Stomach (tissue), 9 donors: ENCODE measurements around the gene ADAMTSL3. TPM values are rescaled to one million over a fixed set of nuclear protein-coding genes. Genes with fewer than 3 reads are reported as not detected.
A peak's percentile ranks its signal among the peaks of the same experiment; 100 is the strongest.

Source experiments
- DNase-seq, 2 donors: peaks; one replicate each; pipeline versions ENCODE4 v3.0.0 to v3.0.0-alpha.2; 2013 to 2019
- H3K27ac ChIP-seq, 5 donors: fragments of 200-600 bp in 4 of 5; sonication (generic) in 4 of 5; one replicate each; pipeline ENCODE4 v1.5.1; 2013 to 2019; ENCODE audit warnings: mild to moderate bottlenecking in 1 of 5, moderate library complexity in 1 of 5
- H3K27me3 ChIP-seq, 3 donors: fragments of 200-600 bp; sonication (generic); one replicate each; pipeline ENCODE4 v1.5.1; 2017 to 2019; ENCODE audit warnings: mixed run types in 1 of 3
- H3K36me3 ChIP-seq, 4 donors: fragments of 200-600 bp; sonication (generic); 1 replicate in 3 of 4; 2 replicates in 1 of 4; pipeline ENCODE4 v1.5.1; 2016 to 2019
- H3K4me1 ChIP-seq, 4 donors: fragments of 200-600 bp; sonication (generic); one replicate each; pipeline ENCODE4 v1.5.1; 2016 to 2019
- H3K4me3 ChIP-seq, 4 donors: fragments of 200-600 bp; sonication (generic) in 3 of 4; one replicate each; pipeline ENCODE4 v1.5.1; 2016 to 2019; ENCODE audit warnings: mild to moderate bottlenecking in 1 of 4
- H3K9me3 ChIP-seq, 4 donors: fragments of 200-600 bp; sonication (generic); one replicate each; pipeline ENCODE4 v1.5.1; 2016 to 2019
- CTCF ChIP-seq, 7 experiments: fragments of 450-650 bp in 4 of 7; fragments of 200-600 bp in 3 of 7; sonication (generic) in 3 of 7; IDR thresholded peaks; one replicate each; pipeline ENCODE4 v1.5.1; 2016 to 2019; ENCODE audit warnings: antibody characterized with exemption in 7 of 7, control low read depth in 2 of 7, mild to moderate bottlenecking in 1 of 7
- EP300 ChIP-seq: sonication (generic); formaldehyde crosslinking; IDR thresholded peaks from one replicate; pipeline ENCODE4 v1.6.1; 2017; ENCODE audit warnings: antibody characterized with exemption
- POLR2A ChIP-seq, 4 donors: fragments of 450-650 bp; IDR thresholded peaks; one replicate each; pipeline ENCODE4 v1.6.1; 2016; ENCODE audit warnings: antibody characterized with exemption in 4 of 4, control low read depth in 2 of 4, mild to moderate bottlenecking in 1 of 4, moderate library complexity in 1 of 4
- POLR2AphosphoS5 ChIP-seq, 3 donors: sonication (generic); formaldehyde crosslinking; IDR thresholded peaks; one replicate each; pipeline ENCODE4 v1.6.1; 2016; ENCODE audit warnings: antibody characterized with exemption in 3 of 3
- WGBS, 5 donors: extraction: QIAGEN DNeasy Blood & Tissue Kit in 3 of 5; methylation state at CpG; one replicate each; pipeline versions ENCODE4 v1.1.5 to v1.1.7; 2013 to 2018; 5-methylcytosine and 5-hydroxymethylcytosine counted together
- intact Hi-C: fragments of 100-400 bp; cut with DNase I; formaldehyde crosslinking; loops from one replicate; pipeline ENCODE4 v1.15.1; 2023; ENCODE audit warnings: low total_unique reads
- polyA plus RNA-seq, 3 donors: library from polyadenylated mRNA; stranded (reverse); fragments of 200-250 nt; gene quantifications; one replicate each; pipeline ENCODE4 v1.2.3, GENCODE V29; 2013
- total RNA-seq, 5 donors: library from RNA; depleted of rRNA; stranded (reverse); fragments of >200 nt; gene quantifications; one replicate each; pipeline versions ENCODE4 v1.1.0 to v1.2.3, GENCODE V29; 2014 to 2016
- donor health status: healthy with polysubstance abuse.
- donor health status: Bipolar disorder and iron deficiency.
- donor health status: healthy.

Gene ADAMTSL3
- total and polyA plus RNA-seq, 8 donors = 1.1 to 54.9 (median 6.0) TPM

DNA sequence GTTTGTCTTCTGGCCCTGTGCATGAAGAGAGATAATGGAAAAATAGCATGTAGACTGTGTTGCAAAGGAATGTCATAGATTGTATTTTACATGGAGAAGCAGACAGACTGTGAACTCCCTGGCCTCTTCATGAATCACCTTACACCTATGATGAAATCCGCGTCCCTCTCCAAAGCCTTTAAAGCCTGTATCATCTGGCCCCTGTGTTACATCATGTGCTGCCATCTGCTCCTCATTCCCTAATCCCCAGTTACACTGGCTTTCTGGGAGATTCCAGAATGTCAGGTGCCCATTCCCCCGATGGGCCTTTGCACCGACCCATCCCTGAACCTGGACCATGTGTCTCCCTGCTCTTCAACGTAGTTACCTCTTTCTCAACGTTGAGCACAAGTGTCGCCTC, 190.8 kb downstream of the ADAMTSL3 start:
- no peak for DNase-seq
- intact Hi-C loops = no loop called here
- Histone ChIP-seq H3K4me3 (no peak overlapping the region), H3K36me3 (no peaks in the 10 kb centered on the region), H3K27ac (peak overlapping the region in 3 of 5 donors; percentile 60 to 74 (median 60)), H3K27me3 (no peaks in the 10 kb centered on the region), H3K4me1 (peaks cover 0 to 40% (median 18%) of the 10 kb centered on the region in 4 donors), H3K9me3 (no peaks in the 10 kb centered on the region)
- WGBS, 5 donors = 87 to 95% (median 94%) methylated on average over 7 of the region's 7 CpGs
- no peak for TF ChIP-seq EP300
- no peak for TF ChIP-seq POLR2AphosphoS5 (IDR thresholded peaks at IDR 0.05)

GRCh38 chr15:83845230-83845629, 191.3 kb downstream of the ADAMTSL3 start:
- Histone ChIP-seq H3K27ac (peak overlapping the region in 3 of 5 donors; percentile 60 to 74 (median 60)), H3K36me3 (no peaks in the 10 kb centered on the region), H3K9me3 (no peaks in the 10 kb centered on the region), H3K27me3 (no peaks in the 10 kb centered on the region), H3K4me3 (no peak overlapping the region), H3K4me1 (peaks cover 0 to 40% (median 20%) of the 10 kb centered on the region in 4 donors)
- peak; percentile 72 to 79 (median 72) for TF ChIP-seq POLR2AphosphoS5 (IDR thresholded peaks at IDR 0.05)
- TF ChIP-seq EP300 = no peak
- no peak for TF ChIP-seq POLR2A (IDR thresholded peaks at IDR 0.05)
- no peak for TF ChIP-seq CTCF (IDR thresholded peaks at IDR 0.05)
- WGBS, 5 donors = 40 to 77% (median 67%) methylated on average over 2 of the region's 2 CpGs
- DNase-seq = peak in 1 of 2 donors; percentile 68
- intact Hi-C loops = no loop called here

DNA sequence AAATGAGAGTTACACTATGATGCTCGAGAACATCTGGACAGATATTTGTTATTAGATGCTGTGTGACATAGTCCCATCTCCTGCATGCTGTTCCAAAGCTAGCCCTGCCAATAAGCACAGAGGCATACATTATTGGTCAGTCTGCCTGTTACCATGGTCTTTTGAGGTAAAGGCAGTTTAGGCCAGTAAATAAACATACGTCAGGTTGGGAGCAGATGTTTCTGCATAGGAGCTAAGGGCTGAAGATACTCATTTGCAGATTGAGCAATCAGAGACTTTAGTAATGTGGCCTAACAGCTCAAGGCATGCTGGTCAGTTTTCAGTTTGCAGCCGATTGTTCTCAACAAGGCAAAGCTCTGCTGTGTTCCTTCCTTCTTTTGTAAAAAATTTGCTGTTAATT, 192.9 kb downstream of the ADAMTSL3 start:
- peak in 1 of 2 donors; percentile 31 for DNase-seq
- 67 to 78% (median 70%) methylated on average over 3 of the region's 3 CpGs for WGBS, 5 donors
- H3K4me3 ChIP-seq = no peak overlapping the region
- H3K27me3 ChIP-seq = no peaks in the 10 kb centered on the region
- H3K27ac ChIP-seq = peak overlapping the region in 2 of 5 donors; percentile 43 to 60
- TF ChIP-seq EP300 (no peak), POLR2A (IDR thresholded peaks at IDR 0.05) (no peak), POLR2AphosphoS5 (IDR thresholded peaks at IDR 0.05) (peak in 2 of 3 donors; percentile 13 to 26), CTCF (IDR thresholded peaks at IDR 0.05) (no peak)
- H3K4me1 ChIP-seq = peaks cover 0 to 52% (median 26%) of the 10 kb centered on the region in 4 donors
- H3K36me3 ChIP-seq = no peaks in the 10 kb centered on the region
- no peaks in the 10 kb centered on the region for H3K9me3 ChIP-seq
- intact Hi-C loops = no loop called here

DNA sequence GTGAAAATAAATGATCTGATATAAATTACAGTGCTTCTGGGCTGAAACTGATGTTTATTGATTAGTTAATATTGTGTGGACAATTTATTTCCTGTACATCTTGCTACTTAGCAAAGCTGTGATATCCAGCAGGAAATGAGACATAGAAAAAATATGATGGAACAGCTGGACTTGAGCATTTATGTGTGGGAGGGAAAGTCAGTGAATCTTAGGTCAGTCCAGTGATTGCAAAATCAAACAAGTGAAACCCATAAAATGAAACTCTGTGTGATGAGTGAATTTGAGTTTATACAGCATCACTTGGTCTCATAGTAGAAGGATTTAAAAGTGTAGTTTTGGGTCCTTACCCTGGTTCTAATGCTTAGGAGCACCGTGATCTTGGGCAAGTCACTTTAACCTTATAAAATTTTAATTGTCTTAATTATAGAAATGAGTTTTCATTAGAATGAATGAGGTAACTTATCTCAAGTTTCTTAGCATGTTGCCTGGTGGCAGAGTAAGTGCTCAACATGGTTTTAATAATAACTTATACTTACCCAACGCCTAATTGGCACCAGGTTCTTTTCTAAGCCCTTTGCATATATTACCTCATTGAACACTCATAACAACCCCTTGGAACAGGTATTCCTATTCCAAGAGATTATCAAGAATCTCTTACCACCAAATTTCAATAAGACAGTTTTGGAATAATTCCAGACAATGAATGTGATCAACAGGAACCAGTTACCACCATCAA, 194.6 kb downstream of the ADAMTSL3 start:
- 62 to 81% (median 68%) methylated on average over 2 of the region's 2 CpGs for WGBS, 5 donors
- H3K36me3 ChIP-seq = no peaks in the 10 kb centered on the region
- TF ChIP-seq CTCF (IDR thresholded peaks at IDR 0.05) (no peak), POLR2AphosphoS5 (IDR thresholded peaks at IDR 0.05) (peak; percentile 25 to 58 (median 48))
- peak overlapping the region in 4 of 5 donors; percentile 13 to 60 (median 40) for H3K27ac ChIP-seq
- intact Hi-C loops = no loop called here
- DNase-seq = peak in 1 of 2 donors; percentile 66
- H3K4me3 ChIP-seq = no peak overlapping the region
- H3K27me3 ChIP-seq = no peaks in the 10 kb centered on the region
- H3K4me1 ChIP-seq = peaks cover 0 to 43% (median 22%) of the 10 kb centered on the region in 4 donors
- H3K9me3 ChIP-seq = no peaks in the 10 kb centered on the region

DNA sequence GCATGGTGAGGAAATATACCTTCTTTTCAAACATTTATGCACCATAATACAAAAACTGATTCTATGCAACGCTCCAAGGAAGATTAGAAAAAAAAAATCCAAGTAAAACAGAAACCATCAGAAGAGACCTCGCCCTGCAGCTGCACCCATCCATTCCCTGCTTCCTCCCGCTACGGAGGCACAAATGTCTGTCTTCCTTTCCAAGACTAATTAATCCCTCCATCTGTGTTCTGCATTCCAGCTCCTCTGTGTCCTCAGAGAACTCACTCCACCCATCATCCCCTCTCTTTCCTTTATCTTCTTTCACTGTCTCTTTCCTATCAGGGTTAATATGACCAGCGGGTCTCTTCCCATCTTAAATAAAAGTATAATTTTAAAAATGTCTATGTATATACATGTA, 196.1 kb downstream of the ADAMTSL3 start:
- intact Hi-C loops = no loop called here

More for the DNA sequence above, 196.1 kb downstream of the ADAMTSL3 start:
- Histone ChIP-seq H3K36me3 (no peaks in the 10 kb centered on the region), H3K27ac (peak overlapping the region in 1 of 5 donors; percentile 22), H3K4me1 (peaks cover 0 to 50% (median 23%) of the 10 kb centered on the region in 4 donors), H3K9me3 (no peaks in the 10 kb centered on the region), H3K4me3 (no peak overlapping the region), H3K27me3 (no peaks in the 10 kb centered on the region)
- DNase-seq = no peak
- WGBS, 5 donors = 55 to 72% (median 70%) methylated on average over 5 of the region's 5 CpGs
- no peak for TF ChIP-seq POLR2A (IDR thresholded peaks at IDR 0.05)
- no peak for TF ChIP-seq CTCF (IDR thresholded peaks at IDR 0.05)
- no peak for TF ChIP-seq EP300
- TF ChIP-seq POLR2AphosphoS5 (IDR thresholded peaks at IDR 0.05) = no peak
